ENCODE data around the gene ARHGAP22.

ARHGAP22 gene

GRCh38 chr10:48638739-48639527, 34.1 kb upstream of the ARHGAP22 start:
- no peak overlapping the region for H3K4me3 ChIP-seq (replicated peaks; ENCODE audit: low read depth, low read length)
- DNase-seq (ENCODE audit: extremely low read depth, low read depth), result no peak
- no peak for TF ChIP-seq CTCF (IDR thresholded peaks at IDR 0.05; ENCODE audit: low read depth, low read length, missing control alignments)

GRCh38 chr10:48638158-48638557, 33.3 kb upstream of the ARHGAP22 start:
- no peak overlapping the region for H3K4me3 ChIP-seq (replicated peaks; ENCODE audit: low read depth, low read length)
- DNase-seq (ENCODE audit: extremely low read depth, low read depth), result no peak
- no peak for TF ChIP-seq CTCF (IDR thresholded peaks at IDR 0.05; ENCODE audit: low read depth, low read length, missing control alignments)

- H3K4me3 ChIP-seq (replicated peaks; ENCODE audit: low read depth, low read length), result no peak overlapping the region
- TF ChIP-seq CTCF (IDR thresholded peaks at IDR 0.05; ENCODE audit: low read depth, low read length, missing control alignments), result no peak
- DNase-seq (ENCODE audit: extremely low read depth, low read depth), result no peak
Observed at GRCh38 chr10:48636901-48637300, 32.0 kb upstream of the ARHGAP22 start.

- H3K4me3 ChIP-seq (replicated peaks; ENCODE audit: low read depth, low read length), result no peak overlapping the region
- no peak for DNase-seq (ENCODE audit: extremely low read depth, low read depth)
- TF ChIP-seq CTCF (IDR thresholded peaks at IDR 0.05; ENCODE audit: low read depth, low read length, missing control alignments), result no peak
Observed at GRCh38 chr10:48636231-48636630, 31.4 kb upstream of the ARHGAP22 start.

GRCh38 chr10:48634984-48635557, 30.2 kb upstream of the ARHGAP22 start:
- DNase-seq (ENCODE audit: extremely low read depth, low read depth), result no peak
- no peak for TF ChIP-seq CTCF (IDR thresholded peaks at IDR 0.05; ENCODE audit: low read depth, low read length, missing control alignments)
- no peak overlapping the region for H3K4me3 ChIP-seq (replicated peaks; ENCODE audit: low read depth, low read length)

- peak; percentile 35 for DNase-seq (ENCODE audit: extremely low read depth, low read depth)
- H3K4me3 ChIP-seq (replicated peaks; ENCODE audit: low read depth, low read length), result no peak overlapping the region
- TF ChIP-seq CTCF (IDR thresholded peaks at IDR 0.05; ENCODE audit: low read depth, low read length, missing control alignments), result no peak
Observed at GRCh38 chr10:48634198-48634983, 29.5 kb upstream of the ARHGAP22 start.

All from HFF-Myc (cell line).